Measurements from ENCODE around the gene CLIP2.
A peak's percentile ranks its signal among the peaks of the same experiment; 100 is the strongest.

CLIP2 gene

GRCh38 chr7:74272305-74273038, 16.7 kb upstream of the CLIP2 start:
- CTCF ChIA-PET: no interaction called here
- no peak for DNase-seq (ENCODE audit: extremely low spot score)
- POLR2A ChIA-PET: no interaction called here
- TF ChIP-seq SP1 (IDR thresholded peaks at IDR 0.05) (no peak), FOXK2 (IDR thresholded peaks at IDR 0.05) (no peak), FOXA1 (IDR thresholded peaks at IDR 0.05) (no peak), HDGF (IDR thresholded peaks at IDR 0.05; ENCODE audit: borderline replicate concordance) (no peak), SUZ12 (IDR thresholded peaks at IDR 0.05) (no peak), ARNT (IDR thresholded peaks at IDR 0.05) (no peak), BHLHE40 (IDR thresholded peaks at IDR 0.05; ENCODE audit: borderline replicate concordance) (no peak), LEF1 (IDR thresholded peaks at IDR 0.05; ENCODE audit: borderline replicate concordance) (no peak), ELF4 (IDR thresholded peaks at IDR 0.05) (no peak), ZNF384 (IDR thresholded peaks at IDR 0.05) (no peak), L3MBTL2 (conservative IDR thresholded peaks at IDR 0.05) (no peak)
- TF ChIP-seq, protein P1, sequence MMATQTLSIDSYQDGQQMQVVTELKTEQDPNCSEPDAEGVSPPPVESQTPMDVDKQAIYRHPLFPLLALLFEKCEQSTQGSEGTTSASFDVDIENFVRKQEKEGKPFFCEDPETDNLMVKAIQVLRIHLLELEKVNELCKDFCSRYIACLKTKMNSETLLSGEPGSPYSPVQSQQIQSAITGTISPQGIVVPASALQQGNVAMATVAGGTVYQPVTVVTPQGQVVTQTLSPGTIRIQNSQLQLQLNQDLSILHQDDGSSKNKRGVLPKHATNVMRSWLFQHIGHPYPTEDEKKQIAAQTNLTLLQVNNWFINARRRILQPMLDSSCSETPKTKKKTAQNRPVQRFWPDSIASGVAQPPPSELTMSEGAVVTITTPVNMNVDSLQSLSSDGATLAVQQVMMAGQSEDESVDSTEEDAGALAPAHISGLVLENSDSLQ (IDR thresholded peaks at IDR 0.05): no peak

GRCh38 chr7:74275401-74275881, 13.8 kb upstream of the CLIP2 start:
- peak; percentile 70 for DNase-seq (ENCODE audit: extremely low spot score)
- ChIA-PET POLR2A (no interaction called here), CTCF (interaction anchor here (0.6 to 2.2 kb wide), 8 partner anchors 9 to 188 kb away, joined by 3 to 24 read pairs (median 4); partner anchors contain the start of gene CLIP2)
- 0 out of 2 replicates have a peak, but pooled peaks have one; percentile 48 for TF ChIP-seq HDGF (IDR thresholded peaks at IDR 0.05; ENCODE audit: borderline replicate concordance)
- TF ChIP-seq FOXM1 (IDR thresholded peaks at IDR 0.05; ENCODE audit: borderline replicate concordance): no peak

DNA sequence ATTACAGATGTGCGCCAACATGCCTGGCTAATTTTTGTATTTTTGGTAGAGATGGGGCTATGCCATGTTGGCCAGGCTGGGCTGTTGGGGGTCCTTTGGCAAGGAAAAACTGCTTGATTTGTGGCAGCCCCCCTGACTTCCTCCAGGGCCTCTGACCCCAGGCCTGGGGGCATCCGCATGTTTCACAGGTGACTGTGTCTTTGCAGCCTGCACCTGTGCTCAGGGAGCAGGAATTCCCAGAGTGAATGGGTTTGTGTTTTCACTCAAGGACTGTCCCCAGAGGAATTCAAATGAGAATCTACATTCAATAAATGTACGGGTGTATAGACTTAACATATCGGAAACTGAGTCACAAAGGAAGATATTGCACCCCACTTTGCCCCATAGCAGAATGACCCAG, 11.6 kb upstream of the CLIP2 start:
- TF ChIP-seq FOXK2 (IDR thresholded peaks at IDR 0.05): no peak
- no peak for TF ChIP-seq FOXM1 (IDR thresholded peaks at IDR 0.05; ENCODE audit: borderline replicate concordance)
- no peak for TF ChIP-seq HDGF (IDR thresholded peaks at IDR 0.05; ENCODE audit: borderline replicate concordance)
- no peak for TF ChIP-seq NFRKB (IDR thresholded peaks at IDR 0.05)
- DNase-seq (ENCODE audit: extremely low spot score): no peak
- ChIA-PET CTCF (no interaction called here), POLR2A (no interaction called here)

GRCh38 chr7:74280985-74281384, 8.2 kb upstream of the CLIP2 start:
- TF ChIP-seq, protein P1 (IDR thresholded peaks at IDR 0.05): no peak
- TF ChIP-seq LEF1 (IDR thresholded peaks at IDR 0.05; ENCODE audit: borderline replicate concordance) (no peak), FOXK2 (IDR thresholded peaks at IDR 0.05) (no peak), SP1 (IDR thresholded peaks at IDR 0.05) (no peak), TARDBP (IDR thresholded peaks at IDR 0.05) (no peak), ZNF384 (IDR thresholded peaks at IDR 0.05) (no peak), L3MBTL2 (conservative IDR thresholded peaks at IDR 0.05) (no peak), ELF4 (IDR thresholded peaks at IDR 0.05) (no peak), NFRKB (IDR thresholded peaks at IDR 0.05) (no peak), HDGF (IDR thresholded peaks at IDR 0.05; ENCODE audit: borderline replicate concordance) (no peak), ARNT (IDR thresholded peaks at IDR 0.05) (no peak), SUZ12 (IDR thresholded peaks at IDR 0.05) (no peak), FOXA1 (IDR thresholded peaks at IDR 0.05) (no peak), FOXM1 (IDR thresholded peaks at IDR 0.05; ENCODE audit: borderline replicate concordance) (no peak), BHLHE40 (IDR thresholded peaks at IDR 0.05; ENCODE audit: borderline replicate concordance) (no peak), CTBP1 (IDR thresholded peaks at IDR 0.05; ENCODE audit: borderline replicate concordance) (no peak)
- DNase-seq (ENCODE audit: extremely low spot score): no peak
- POLR2A ChIA-PET: no interaction called here
- CTCF ChIA-PET: no interaction called here

- ChIA-PET CTCF (interaction anchor here (0.9 to 2.6 kb wide), 2 partner anchors 7 to 77 kb away, joined by 3 to 24 read pairs; no protein-coding TSS in a partner anchor), POLR2A (no interaction called here)
- DNase-seq (ENCODE audit: extremely low spot score): no peak
- TF ChIP-seq HDGF (IDR thresholded peaks at IDR 0.05; ENCODE audit: borderline replicate concordance): no peak
- no peak for TF ChIP-seq L3MBTL2 (conservative IDR thresholded peaks at IDR 0.05)
- no peak for TF ChIP-seq ARNT (IDR thresholded peaks at IDR 0.05)
- no peak for TF ChIP-seq CTBP1 (IDR thresholded peaks at IDR 0.05; ENCODE audit: borderline replicate concordance)
- TF ChIP-seq, protein P1 (IDR thresholded peaks at IDR 0.05): no peak
- no peak for TF ChIP-seq TARDBP (IDR thresholded peaks at IDR 0.05)
- TF ChIP-seq SP1 (IDR thresholded peaks at IDR 0.05): no peak
- no peak for TF ChIP-seq SUZ12 (IDR thresholded peaks at IDR 0.05)
- TF ChIP-seq BHLHE40 (IDR thresholded peaks at IDR 0.05; ENCODE audit: borderline replicate concordance): no peak
- no peak for TF ChIP-seq NFRKB (IDR thresholded peaks at IDR 0.05)
- TF ChIP-seq FOXK2 (IDR thresholded peaks at IDR 0.05): no peak
Measured at GRCh38 chr7:74282748-74283459, 6.3 kb upstream of the CLIP2 start.

DNA sequence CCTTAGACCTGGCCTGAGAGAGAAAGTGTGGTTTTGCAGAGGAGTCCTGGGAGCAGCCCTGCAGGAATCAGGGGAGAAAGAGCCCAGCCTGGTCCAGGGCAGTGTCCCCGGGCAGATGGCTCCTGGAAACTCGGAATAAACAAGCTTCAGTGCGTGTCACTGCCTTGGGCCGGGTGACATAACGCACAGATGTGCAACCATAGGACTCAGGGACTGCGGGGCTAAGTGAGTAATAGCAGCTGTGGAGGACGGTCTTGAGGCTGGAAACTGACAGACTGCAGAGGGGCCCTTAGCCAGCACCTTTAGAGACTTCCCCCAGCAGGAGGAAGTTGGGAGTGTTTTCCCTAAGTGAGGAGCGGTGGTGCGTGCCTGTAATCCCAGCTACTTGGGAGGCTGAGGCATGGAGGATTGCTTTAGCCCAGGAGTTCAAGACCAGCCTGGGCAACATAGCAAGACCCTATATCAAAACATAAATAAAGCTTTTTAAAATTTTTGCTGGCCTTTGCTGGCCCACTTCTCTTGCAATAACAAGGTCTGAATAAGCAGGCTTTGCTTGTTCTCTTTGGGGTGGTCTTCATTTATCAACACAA, 5.3 kb upstream of the CLIP2 start:
- DNase-seq (ENCODE audit: extremely low spot score): no peak
- CTCF ChIA-PET: interaction anchor here (0.9 to 2.6 kb wide), 2 partner anchors 9 to 78 kb away, joined by 3 to 24 read pairs; no protein-coding TSS in a partner anchor
- TF ChIP-seq L3MBTL2 (conservative IDR thresholded peaks at IDR 0.05) (no peak), CTBP1 (IDR thresholded peaks at IDR 0.05; ENCODE audit: borderline replicate concordance) (no peak)
- POLR2A ChIA-PET: no interaction called here

Data from HEK293T (cell line).